K562 (cell line): ENCODE results near the gene SUPT16H. TPM values are rescaled to one million over a fixed set of nuclear protein-coding genes. Genes with fewer than 3 reads are reported as not detected.
A peak's percentile ranks its signal among the peaks of the same experiment; 100 is the strongest.

ENCODE experiments used
- ATF7 ChIP-seq: fragments of 450-650 bp; IDR thresholded peaks from 2 replicates; pipeline ENCODE4 v1.7.1; 2014; ENCODE audit warnings: mild to moderate bottlenecking, moderate library complexity
- DLX4 ChIP-seq: fragments of 250-450 bp; sonication (Bioruptor Pico); IDR thresholded peaks from 2 replicates; pipeline ENCODE4 v1.6.1; 2021; ENCODE audit warnings: mild to moderate bottlenecking
- EGR1 ChIP-seq: fragments of 450-650 bp; conservative IDR thresholded peaks from 2 replicates; pipeline ENCODE4 v1.6.1; 2017; ENCODE audit warnings: mild to moderate bottlenecking
- FOXK2 ChIP-seq, 2 experiments: fragments of 450-650 bp; IDR thresholded peaks in 1 of 2; conservative IDR thresholded peaks in 1 of 2; 2 replicates each; pipeline ENCODE4 v1.6.1; 2016; ENCODE audit warnings: low read depth in 2 of 2, mild to moderate bottlenecking in 1 of 2
- GMEB1 ChIP-seq: fragments of 250-450 bp; sonication (Bioruptor Pico); IDR thresholded peaks from 2 replicates; pipeline ENCODE4 v1.4.0; 2020; ENCODE audit warnings: mild to moderate bottlenecking
- HCFC1 ChIP-seq: IDR thresholded peaks from 2 replicates; pipeline ENCODE4 v1.6.1; 2012; ENCODE audit warnings: low read depth, low read length, improper control_type of control experiment
- MTA3 ChIP-seq: fragments of 450-650 bp; formaldehyde crosslinking; IDR thresholded peaks from 2 replicates; pipeline ENCODE4 v1.6.1; 2017; ENCODE audit warnings: mild to moderate bottlenecking, borderline replicate concordance
- MYC ChIP-seq, 2 experiments: fragments of 250-450 bp in 1 of 2; sonication (Bioruptor Pico) in 1 of 2; IDR thresholded peaks; 2 replicates each; pipeline versions ENCODE4 v1.5.1 to v1.6.1; 2012 to 2021; ENCODE audit warnings: low read depth in 2 of 2, borderline replicate concordance in 1 of 2, improper control_type of control experiment in 1 of 2, low read length in 1 of 2, mild to moderate bottlenecking in 1 of 2, moderate library complexity in 1 of 2
- NFRKB ChIP-seq: fragments of 450-650 bp; IDR thresholded peaks from 2 replicates; pipeline ENCODE4 v1.6.1; 2016; ENCODE audit warnings: low read depth
- POLR2B ChIP-seq: fragments of 450-650 bp; IDR thresholded peaks from 2 replicates; pipeline ENCODE4 v1.6.1; 2018; ENCODE audit warnings: low read depth; ENCODE audit not compliant: partially characterized antibody
- SIN3A ChIP-seq, 2 experiments: fragments of 150-350 bp in 1 of 2; IDR thresholded peaks; 2 replicates each; pipeline ENCODE4 v1.6.1; 2011 to 2016; ENCODE audit warnings: borderline replicate concordance in 2 of 2, low read depth in 2 of 2, low read length in 2 of 2, mild to moderate bottlenecking in 2 of 2, moderate library complexity in 2 of 2; ENCODE audit not compliant: control insufficient read depth in 1 of 2
- SRSF1 ChIP-seq: fragments of 200-400 bp; formaldehyde crosslinking; IDR thresholded peaks from 2 replicates; pipeline ENCODE4 v1.6.1; 2017; ENCODE audit warnings: mild to moderate bottlenecking, low read depth, low read length, moderate library complexity
- USF1 ChIP-seq: sonication (generic); formaldehyde crosslinking; IDR thresholded peaks from 2 replicates; pipeline ENCODE4 v1.9.0; 2022; ENCODE audit warnings: mild to moderate bottlenecking, missing genetic modification reagents
- ZNF318 ChIP-seq, 2 experiments: fragments of 450-650 bp; IDR thresholded peaks; 2 replicates each; pipeline ENCODE4 v1.6.1; 2016; ENCODE audit warnings: mild to moderate bottlenecking in 2 of 2, borderline replicate concordance in 1 of 2, low read depth in 1 of 2, moderate library complexity in 1 of 2
- polyA plus RNA-seq, 8 experiments: library from polyadenylated mRNA; depleted of rRNA in 4 of 8; stranded (reverse) in 5 of 8; unstranded in 3 of 8; fragments of >200 nt; fragmentation: Nextera tagmentation in 2 of 8; fragmentation: Illumina TruSeq in 1 of 8; extraction: Ambion mirVana in 2 of 8; extraction: Trizol in 1 of 8; gene quantifications; 2 replicates each; pipeline versions ENCODE4 v1.2.1 to v1.2.3, GENCODE V29; 2011 to 2014; ENCODE audit warnings: inconsistent platforms in 1 of 8, missing spikeins in 1 of 8
- total RNA-seq, 7 experiments: library from RNA; depleted of rRNA in 6 of 7; stranded (reverse); fragments of >200 nt in 6 of 7; fragmentation: Illumina TruSeq in 2 of 7; extraction: Trizol in 2 of 7; gene quantifications; 2 replicates each; pipeline versions ENCODE4 v1.2.1 to v1.2.3, GENCODE V29; 2011 to 2021; ENCODE audit warnings: low replicate concordance in 1 of 7

The SUPT16H gene
- total and polyA plus RNA-seq, 9 of the 15 experiments (the other 6 are each of a cell fraction or from before 2014, with no cell fraction given), result 75.4 to 152 (median 105) TPM

GRCh38 chr14:21308479-21309237, 75.2 kb downstream of the SUPT16H start (continued):
- TF ChIP-seq GMEB1 (CRISPR knock-in tag) (no peak), DLX4 (CRISPR knock-in tag) (no peak), NFRKB (peak; percentile 98), SIN3A (IDR thresholded peaks at IDR 0.05; ENCODE audit: borderline replicate concordance in 2 of 2, control insufficient read depth in 1 of 2, low read depth in 2 of 2, low read length in 2 of 2) (peak; percentile 18 to 69; a peak in 2 of 4 replicates), ATF7 (0 out of 2 replicates have a peak, but pooled peaks have one; percentile 21), FOXK2 (conservative IDR thresholded peaks at IDR 0.05 in 1 of 2, IDR thresholded peaks at IDR 0.05 in 1 of 2; ENCODE audit: low read depth in 2 of 2) (peak; percentile 77 to 80), POLR2B (peak; percentile 89), ZNF318 (IDR thresholded peaks at IDR 0.05; ENCODE audit: borderline replicate concordance in 1 of 2, low read depth in 1 of 2) (0 out of 4 replicates have a peak, but pooled peaks of 1 of the 2 experiments have one; percentile 38), HCFC1 (peak; percentile 69), USF1 (peak; percentile 56; the same call in 1 of the 2 replicates), SRSF1 (no peak), MYC (IDR thresholded peaks at IDR 0.05; ENCODE audit: low read depth, low read length) (peak; percentile 98), MYC (CRISPR knock-in tag; IDR thresholded peaks at IDR 0.05; ENCODE audit: borderline replicate concordance, low read depth) (no peak; the same call in 1 of the 2 replicates), EGR1 (peak; percentile 57), MTA3 (0 out of 2 replicates have a peak, but pooled peaks have one; percentile 59)
